Activated CD8-positive, alpha-beta memory T cell treated with anti-CD3 and anti-CD28 coated beads, Interleukin-2, amount 50 U/mL, for 1 hour (primary cell): Measurements from ENCODE around the gene OR9A4.
"Not testable (repeated sequence)": the region's sequence is repeated elsewhere in the genome, so short reads cannot be mapped to it uniquely, and the experiment has no call there.

Experiments
- DNase-seq: peaks from one replicate; pipeline ENCODE4 v3.0.0-alpha.2; 2020; ENCODE audit errors: extremely low read depth

Gene OR9A4, protein sequence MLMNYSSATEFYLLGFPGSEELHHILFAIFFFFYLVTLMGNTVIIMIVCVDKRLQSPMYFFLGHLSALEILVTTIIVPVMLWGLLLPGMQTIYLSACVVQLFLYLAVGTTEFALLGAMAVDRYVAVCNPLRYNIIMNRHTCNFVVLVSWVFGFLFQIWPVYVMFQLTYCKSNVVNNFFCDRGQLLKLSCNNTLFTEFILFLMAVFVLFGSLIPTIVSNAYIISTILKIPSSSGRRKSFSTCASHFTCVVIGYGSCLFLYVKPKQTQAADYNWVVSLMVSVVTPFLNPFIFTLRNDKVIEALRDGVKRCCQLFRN

DNA sequence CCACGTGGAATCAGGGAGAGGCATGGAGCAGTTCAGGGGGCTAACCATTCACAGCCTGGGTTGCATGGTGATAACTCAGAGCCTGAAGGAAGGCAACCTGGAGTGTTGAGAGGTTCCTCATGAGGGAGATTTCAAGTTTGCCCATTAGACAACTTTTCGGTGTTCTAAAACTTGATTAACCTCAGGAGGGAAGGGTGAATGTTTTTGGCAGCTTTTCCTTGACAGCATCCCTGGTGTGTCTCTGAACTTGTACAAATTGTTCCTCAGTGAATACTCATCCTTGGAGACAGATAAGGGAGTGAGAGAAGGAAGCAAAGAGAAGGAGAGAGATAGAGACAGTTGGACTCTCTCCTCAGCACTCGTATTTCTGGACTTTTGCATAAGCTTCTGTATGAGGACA is at the start of gene OR9A4:
Gene OR9A4 (plus strand): TSS at position 301 of the 400 bp plus-strand sequence. CDS start 2,477 bp downstream, outside the sequence.
- DNase-seq, result no peak

DNA sequence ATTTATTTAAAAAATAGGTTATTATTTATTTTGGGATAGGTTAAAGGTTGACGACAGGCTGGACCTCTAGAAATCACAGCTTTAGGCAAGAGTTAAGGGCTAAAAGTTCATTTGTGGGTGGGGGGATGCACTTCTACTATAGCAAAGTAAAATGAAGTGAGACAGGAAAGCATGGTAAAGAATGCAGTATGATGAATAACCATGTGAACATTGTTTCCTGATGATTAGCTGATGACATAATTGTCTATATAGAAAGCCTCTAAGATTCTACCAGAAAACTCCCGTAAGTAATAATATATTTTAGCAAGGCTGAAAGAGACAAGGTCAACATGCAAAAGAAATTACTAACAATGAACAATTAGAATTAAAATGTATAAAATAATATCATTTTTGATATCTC is 49.2 kb upstream of the OR9A4 start:
- no peak for DNase-seq

DNA sequence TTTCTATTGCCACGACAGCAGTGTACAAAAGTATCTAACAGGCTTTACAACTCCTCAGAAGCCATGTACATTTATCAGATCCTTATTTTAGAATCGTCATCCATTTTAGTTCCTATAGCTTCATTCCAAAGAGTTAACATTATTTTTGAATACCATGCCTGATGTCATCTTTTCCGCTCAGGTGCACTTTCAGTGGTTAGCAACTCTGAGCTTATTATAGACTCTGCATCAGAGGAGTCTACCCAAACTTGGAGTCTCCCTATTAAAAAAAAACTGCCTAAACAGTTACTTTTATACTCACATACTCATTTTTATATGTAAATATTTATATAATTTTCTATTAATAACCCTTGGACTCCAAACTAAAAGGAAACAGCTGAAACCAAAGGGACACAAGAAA is 43.3 kb upstream of the OR9A4 start:
- no peak for DNase-seq

DNA sequence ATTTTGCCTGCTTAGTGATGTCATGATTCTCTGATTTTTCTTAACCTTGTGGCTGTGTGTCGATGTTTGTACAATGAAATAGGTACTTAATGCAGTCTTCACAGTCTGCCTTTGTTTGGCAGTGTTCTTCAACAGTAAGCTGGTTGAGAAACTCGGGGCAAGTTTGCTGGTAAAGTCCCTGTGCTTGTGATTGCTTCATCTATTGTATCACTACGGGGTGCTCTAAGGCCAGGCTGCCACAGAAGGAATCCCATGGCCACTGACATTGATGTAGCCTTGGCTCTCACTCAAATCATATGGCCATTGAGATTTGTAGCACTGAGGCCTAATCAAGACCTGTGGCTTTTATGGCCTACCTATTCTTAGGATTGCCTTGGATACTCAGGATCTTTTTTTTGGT is 41.4 kb upstream of the OR9A4 start:
- DNase-seq, result no peak

DNA sequence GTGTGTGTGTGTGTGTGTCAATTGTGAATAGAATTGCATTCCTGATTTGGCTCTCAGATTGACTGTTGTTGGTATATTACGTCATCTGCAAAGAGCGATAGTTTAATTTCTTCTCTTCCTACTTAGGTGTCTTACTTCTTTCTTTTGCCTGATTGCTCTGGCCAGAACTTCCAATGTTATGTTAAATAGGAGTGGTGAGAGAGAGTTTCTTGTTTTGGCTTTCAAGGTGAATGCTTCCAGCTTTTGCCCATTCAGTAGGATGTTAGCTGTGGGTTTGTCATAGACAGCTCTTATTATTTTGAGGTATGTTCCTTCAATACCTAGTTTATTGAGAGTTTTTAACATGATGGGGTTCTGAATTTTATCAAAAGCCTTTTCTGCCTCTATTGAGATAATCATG is 40.7 kb upstream of the OR9A4 start:
- DNase-seq, result no peak

DNA sequence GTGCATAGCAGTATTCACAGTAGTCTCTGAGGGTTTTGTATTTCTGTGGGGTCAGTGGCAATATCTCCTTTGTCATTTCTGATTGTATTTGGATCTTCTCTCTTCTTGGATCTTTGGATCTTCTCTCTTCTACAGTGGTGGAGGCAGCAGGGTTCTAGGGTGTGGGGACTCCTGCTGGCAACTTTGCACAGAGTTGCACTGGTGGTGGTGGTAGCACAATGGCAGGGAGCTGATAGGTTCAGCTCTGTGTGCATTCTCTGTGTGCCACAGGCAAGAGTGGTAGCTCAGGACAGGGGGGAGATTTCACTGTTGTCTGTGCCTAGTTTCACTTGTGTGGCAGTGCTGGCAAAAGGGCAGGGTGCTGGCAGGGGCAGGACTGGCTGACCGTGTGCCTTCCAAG is 39.8 kb upstream of the OR9A4 start:
- no peak for DNase-seq

DNA sequence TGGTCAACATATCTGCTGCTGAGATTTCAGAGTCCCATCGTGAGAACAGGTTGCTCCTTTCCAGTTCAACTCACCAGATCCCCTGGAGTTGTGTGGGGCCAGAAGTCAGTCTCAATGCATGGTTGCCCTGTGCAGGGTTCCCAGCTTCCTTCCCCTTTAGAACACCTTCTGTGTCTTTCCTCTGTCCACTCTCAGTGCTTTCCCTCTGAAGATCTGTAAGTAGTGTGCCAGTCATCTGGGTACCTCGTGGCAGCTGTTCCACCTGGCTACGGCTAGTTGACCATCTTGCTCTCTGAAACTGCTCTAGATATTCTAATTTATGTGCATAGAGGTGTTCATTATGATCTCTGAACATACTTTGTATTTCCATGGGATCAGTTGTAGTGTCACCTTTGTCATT is 38.8 kb upstream of the OR9A4 start:
- no peak for DNase-seq

DNA sequence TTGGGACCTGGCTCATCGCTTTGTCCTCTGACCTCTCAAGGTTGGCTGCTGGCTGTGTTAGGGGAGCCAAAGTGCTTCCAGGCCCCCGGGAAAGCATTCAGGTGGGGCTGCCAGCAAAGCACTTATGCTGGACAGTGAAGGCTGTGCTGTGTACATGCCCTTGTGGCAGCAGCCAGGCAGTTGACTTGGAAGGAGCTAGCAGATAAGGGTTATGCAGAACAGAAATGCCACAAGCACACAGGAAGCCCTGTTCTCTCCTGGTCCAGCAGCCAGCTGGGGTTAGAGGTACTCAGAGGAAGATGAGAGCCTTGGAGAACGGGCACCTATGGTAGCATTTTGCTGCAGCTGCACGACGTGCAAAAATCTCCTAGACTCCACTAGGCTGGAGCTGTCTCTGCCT is 35.2 kb upstream of the OR9A4 start:
- no peak for DNase-seq

DNA sequence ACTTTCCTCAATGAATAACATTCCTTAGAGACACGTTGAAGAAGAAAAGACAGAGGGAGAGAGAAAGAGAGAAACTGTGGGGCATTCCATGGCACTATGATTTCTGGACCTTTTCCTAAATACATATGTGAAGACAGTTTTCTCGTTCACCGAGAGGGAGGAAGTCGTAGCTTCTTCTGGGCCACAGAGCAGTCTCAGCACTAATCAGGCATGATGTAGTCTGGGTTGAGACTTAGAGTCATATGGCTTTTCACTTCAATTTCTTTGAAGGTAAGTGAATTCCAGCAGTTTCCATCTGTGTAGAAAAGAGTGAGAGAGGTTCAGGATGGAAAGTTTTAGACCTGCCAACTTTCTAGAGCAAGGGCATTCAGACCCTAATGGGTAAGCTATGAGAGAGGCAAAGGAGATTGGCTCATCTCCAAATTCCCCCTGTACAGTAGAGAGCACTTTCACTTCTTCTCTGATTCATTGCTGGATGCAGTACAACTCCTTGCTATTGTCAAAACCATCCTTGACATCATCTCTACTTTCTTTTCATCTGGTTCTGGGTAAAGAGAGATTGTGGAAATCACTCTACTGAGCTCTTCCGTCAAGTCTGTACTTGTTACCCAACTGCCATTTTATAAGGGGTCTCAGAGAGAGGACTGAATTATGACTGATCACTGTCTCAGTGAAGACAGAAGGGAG is 31.5 kb upstream of the OR9A4 start:
- DNase-seq, result no peak

DNA sequence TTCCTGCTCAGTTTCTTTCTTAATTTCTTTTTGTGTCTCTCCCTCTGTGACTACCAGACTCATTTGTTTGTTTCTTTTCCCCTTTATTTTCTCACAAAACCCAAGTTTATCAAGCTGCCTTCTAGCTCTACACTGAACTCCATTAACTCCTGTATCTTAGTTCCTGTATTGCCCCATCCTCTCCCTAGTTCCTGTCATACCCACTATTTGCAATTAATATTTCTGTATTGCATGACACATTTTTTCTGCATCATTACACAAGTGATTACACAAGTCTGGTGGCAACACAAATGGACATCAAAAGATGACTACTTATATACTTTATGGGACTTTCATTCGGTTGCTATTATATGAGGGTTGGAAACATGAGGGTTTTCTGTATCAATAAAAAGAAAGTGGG is 26.9 kb upstream of the OR9A4 start:
- no peak for DNase-seq

DNA sequence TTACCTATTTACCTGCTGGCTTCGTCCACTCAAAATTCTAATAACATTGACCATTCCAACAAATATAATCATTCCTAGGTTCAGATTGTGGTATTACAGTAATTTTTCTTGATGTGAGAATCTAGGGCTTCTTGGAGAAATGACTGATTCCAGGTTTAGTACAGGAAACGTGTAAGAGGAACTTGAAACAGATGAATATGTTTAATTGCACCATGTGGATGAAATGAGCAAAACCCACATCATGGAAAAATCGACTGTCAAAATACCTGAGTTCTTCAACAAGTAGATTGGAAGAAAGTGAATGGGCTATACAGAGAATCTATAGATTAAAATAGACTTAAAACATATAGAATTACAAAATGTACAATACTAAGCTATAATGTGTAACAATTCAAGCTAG is 24.9 kb upstream of the OR9A4 start:
- no peak for DNase-seq

DNA sequence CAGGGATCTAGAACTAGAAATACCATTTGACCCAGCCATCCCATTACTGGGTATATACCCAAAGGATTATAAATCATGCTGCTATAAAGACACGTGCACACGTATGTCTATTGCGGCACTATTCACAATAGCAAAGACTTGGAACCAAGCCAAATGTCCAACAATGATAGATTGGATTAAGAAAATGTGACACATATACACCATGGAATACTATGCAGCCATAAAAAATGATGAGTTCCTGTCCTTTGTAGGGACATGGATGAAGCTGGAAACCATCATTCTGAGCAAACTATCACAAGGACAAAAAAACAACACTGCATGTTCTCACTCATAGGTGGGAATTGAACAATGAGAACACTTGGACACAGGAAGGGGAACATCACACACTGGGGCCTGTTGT is 16.8 kb upstream of the OR9A4 start:
- not testable (repeated sequence) for DNase-seq

DNA sequence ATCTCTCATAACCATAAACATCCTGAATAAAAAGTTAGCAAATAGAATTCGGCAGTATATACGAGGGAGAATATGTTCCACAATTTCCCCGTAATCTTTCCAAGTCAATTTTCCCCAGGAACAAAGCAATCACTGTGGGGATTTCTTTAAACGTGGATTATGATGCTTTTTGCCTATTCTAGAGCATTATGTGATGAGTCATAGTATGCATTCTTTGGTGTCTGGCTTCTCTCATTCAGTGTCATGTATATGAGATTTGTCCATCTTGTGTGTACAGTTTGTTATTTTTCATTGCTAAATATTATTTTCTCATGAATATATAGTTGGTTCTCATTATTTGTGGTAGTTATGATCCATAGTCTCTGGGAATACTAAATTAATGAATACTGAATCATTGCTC is 9.9 kb upstream of the OR9A4 start:
- DNase-seq, result no peak

DNA sequence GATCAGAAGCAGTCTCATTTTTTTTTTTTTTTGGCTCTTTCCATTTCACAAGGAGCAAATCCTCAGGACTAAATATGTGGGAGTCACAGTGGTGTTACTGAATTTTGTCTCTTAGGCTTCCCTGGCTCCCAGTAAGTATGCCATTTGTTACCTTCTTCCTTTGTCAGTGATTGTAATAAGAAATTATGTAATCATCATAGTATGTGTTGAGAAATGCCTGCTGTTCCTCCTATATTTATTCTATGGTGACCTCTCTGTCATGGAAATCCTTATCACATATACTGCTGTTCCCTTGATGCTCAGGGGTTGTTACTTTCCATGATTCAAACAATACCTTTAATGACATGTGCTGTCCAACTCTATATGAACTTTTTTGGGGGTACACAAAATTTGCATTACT is 4.8 kb upstream of the OR9A4 start:
- no peak for DNase-seq

DNA sequence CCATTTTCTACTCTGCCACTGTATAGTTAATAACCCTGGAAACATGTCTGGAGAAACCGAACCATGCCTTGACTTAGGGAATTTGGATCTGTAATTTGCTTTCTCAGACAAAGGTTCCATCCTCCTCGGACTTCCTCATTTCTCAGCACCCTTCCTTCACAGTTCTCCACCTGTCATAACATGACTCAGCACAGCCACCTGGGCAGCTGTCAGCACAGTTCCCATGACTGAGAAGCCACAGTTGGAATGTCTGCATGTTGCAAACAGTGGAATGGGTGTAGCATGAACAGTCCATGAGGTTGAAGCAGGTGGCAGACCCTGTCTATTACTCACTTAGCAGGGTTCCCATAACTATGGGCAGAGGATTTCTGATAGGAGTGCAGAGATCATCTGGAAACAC is 634 bp upstream of the OR9A4 start:
- no peak for DNase-seq

DNA sequence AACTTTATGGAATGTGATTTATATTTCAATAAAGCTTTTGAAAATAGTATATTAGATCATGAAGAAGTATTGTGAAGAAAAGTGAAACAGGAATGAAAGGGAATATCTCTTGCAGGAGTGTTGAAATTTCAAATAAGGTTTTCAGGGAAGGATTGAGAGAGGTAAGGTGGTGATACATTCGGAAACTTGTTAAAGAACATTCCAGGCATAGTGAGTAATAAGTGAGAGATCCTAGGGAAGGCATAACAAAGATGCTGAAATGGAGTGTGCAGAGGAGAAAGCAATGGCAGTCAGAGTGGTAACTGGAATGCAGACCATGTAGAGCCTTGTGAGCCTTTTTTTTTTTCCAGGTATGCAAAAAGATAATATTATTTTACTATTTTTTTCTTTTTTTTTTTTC is 4.1 kb downstream of the OR9A4 start:
- no peak for DNase-seq

DNA sequence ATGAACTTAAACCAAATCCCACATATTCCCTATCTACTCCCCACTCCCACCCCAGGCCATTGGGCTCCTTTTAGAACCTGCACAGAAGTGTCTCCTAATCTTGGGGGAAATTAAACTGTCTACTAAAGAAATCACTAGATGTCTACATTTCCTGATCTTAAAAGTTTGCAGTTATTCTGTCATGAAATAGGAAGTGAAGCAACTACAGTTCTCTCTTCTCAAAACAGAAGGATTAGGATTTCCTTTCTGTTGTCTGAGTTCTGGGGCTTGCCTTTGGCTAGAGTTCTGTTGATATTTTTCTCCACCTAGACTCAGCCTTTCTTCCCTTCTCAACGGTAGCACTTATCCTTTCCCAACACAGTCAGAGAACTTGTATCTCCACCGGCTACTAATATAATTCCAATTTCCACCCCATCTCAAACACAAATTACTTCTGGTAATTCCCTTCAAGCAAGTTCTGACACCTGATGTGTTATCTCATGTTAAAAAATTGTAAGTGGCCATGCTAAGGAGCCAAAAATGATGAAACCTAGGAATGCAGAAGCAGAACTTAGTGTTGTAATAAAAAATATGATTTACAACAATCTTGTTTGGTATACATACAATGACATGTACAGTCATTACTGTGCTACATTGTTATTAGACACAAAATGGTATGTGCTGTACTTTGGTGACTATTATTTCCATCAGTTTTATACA is 12.1 kb downstream of the OR9A4 start:
- no peak for DNase-seq

DNA sequence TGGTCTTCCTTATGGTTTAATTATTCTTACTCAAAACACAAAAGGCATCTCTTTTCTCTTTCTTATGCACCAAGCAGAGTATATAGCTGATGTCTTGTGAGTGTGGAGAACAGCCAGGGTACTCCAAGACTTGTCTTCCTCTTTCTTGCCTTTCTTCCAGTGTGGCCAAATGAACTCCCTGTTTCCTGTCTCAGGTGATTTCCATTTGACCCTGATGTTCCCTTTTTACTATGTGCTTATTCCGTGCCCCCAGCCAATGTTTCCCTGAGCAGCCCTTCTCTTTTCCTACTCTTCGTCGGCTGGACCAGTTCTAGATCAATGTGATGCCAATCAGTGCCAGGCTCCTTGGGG is 12.6 kb downstream of the OR9A4 start:
- no peak for DNase-seq

DNA sequence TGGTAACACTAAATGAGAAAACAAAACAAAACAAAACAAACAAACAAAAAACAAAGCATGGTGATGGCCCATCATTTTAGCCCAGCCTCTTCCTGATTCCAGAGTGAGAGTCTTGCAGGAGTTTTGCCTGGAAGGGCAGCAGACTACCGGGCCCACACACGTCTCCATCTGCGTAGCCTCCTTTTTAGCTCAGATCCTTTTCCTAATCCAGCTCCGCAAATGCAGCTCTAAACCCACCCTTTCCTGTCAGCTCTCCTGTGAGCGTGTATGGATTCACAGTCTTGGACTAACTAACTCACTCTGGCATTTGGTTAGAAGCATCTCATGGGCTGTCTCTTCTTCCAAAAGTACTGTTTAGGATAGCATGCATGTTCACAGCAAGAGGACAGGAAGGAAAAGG is 14.0 kb downstream of the OR9A4 start:
- DNase-seq, result no peak

DNA sequence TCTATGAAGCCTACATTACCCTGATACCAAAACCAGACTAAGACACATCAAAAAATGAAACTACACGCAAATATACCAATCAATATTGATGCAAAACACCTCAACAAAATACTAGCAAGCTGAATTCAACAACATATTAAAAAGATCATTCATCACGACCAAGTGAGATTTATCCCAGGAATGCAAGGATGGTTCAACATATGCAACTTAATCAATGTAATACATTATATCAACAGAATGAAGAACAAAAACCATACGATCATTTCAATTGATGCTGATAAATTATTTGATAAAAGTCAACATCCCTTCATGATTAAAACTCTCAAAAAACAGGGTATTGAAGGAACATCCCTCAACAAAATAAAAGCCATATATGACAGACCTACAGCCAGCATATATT is 24.9 kb downstream of the OR9A4 start:
- no peak for DNase-seq

DNA sequence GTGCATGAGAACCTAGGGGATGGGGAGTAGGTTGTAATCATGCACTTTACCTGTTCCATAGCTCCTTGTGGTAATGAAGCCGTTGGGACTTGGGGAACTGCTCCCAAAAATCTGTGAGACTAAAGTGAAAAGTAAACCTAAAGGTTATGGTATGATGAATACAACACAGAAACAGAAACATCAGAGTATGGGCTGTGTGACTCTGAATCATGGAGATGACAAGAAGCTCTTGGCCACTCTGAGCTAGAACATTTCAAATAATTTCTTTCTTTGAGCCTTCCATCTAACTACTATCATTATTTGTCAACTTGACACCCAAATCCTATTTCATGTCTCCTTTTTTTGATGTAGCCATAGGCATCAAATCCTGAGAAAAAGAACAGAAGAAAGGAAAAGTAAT is 27.6 kb downstream of the OR9A4 start:
- DNase-seq, result no peak

DNA sequence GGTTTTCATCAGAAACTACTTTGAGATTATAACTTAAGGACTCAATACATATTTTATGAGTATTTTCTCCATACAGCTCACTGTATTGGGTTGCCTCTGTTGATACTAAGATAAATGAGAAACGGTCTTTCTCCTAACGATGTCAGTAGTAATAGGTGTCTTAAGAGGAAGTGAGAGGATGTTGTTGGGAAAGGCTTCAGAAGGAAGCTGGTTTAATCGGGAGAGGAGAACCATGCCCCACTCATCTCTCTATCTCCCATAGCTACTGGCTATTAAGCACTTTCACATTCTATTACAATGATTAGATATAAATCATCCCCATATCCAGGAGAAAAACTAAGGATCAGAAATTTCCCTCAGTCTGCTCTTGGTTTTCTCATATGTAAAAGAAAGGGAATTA is 28.6 kb downstream of the OR9A4 start:
- DNase-seq, result no peak

DNA sequence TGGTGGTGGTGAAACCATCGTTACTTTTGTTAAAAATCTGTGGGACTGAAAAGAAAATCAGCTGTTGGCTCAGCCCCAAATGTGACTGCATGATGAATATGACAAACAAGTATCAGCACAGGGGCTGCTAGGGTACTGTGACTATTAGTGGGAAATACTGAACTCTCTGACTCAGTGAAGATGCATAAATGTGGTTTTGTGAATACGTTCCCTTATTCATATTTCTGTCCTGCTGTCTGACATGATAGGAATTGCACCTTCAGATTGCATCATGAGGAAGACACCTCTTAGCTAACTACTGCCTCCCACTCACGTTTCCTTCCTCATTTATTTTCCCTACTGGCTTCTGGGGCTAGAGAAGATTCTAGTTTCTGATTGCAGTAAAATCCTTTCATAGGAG is 29.2 kb downstream of the OR9A4 start:
- no peak for DNase-seq
